IMR-90 (cell line): ENCODE measurements around the gene PRKAG3. TPM values are rescaled to one million over a fixed set of nuclear protein-coding genes. Genes with fewer than 3 reads are reported as not detected.

Source experiments
- ATAC-seq: fragments of 200-7000 bp; cut with Tn5 transposase; 2 replicates; pipeline ENCODE4 v1.9.1; 2020; ENCODE audit warnings: low read depth, mild to moderate bottlenecking, moderate library complexity
- BruUV-seq: library from RNA; stranded (reverse); fragments of 400-500 nt; replicated peaks from 2 replicates; lab custom pipeline; 2021; lab: Mats Ljungman, UMichigan
- CTCF ChIA-PET: fragments of 300-600 bp; formaldehyde crosslinking; extraction: SDS; loops from one replicate; lab custom pipeline; 2021; ENCODE audit warnings: antibody characterized with exemption; lab: Yijun Ruan, JAX
- POLR2A ChIA-PET: fragments of 300-600 bp; sonication (Branson Sonifier 250); formaldehyde crosslinking; loops from one replicate; lab custom pipeline; 2022; ENCODE audit warnings: antibody characterized with exemption; ENCODE audit not compliant: unreplicated experiment; lab: Charles Lee
- DNase-seq: peaks from one replicate; pipeline ENCODE4 v3.0.0; 2013
- H2AFZ ChIP-seq: replicated peaks from 2 replicates; pipeline ENCODE3; 2013; ENCODE audit warnings: low read length, mild to moderate bottlenecking; ENCODE audit not compliant: poor library complexity
- H2AK5ac ChIP-seq: 2 replicates; pipeline ENCODE4 v1.6.1; 2013; ENCODE audit warnings: low read depth, low read length, inconsistent platforms
- H2AK9ac ChIP-seq: replicated peaks from 2 replicates; pipeline ENCODE3; 2013; ENCODE audit warnings: mild to moderate bottlenecking, low read depth, low read length, moderate library complexity; ENCODE audit not compliant: poor library complexity
- H2BK120ac ChIP-seq: 2 replicates; pipeline ENCODE4 v1.6.1; 2013; ENCODE audit warnings: low read depth, low read length, inconsistent platforms
- H2BK15ac ChIP-seq: 3 replicates; pipeline ENCODE4 v1.6.1; 2013; ENCODE audit warnings: low read depth, low read length, inconsistent platforms
- H2BK20ac ChIP-seq: 2 replicates; pipeline ENCODE4 v1.6.1; 2013; ENCODE audit warnings: low read depth, mild to moderate bottlenecking, inconsistent platforms, low read length, moderate library complexity
- H2BK5ac ChIP-seq: 2 replicates; pipeline ENCODE4 v1.6.1; 2013; ENCODE audit warnings: mild to moderate bottlenecking, low read depth, low read length, inconsistent platforms; ENCODE audit not compliant: poor library complexity, severe bottlenecking
- H3K14ac ChIP-seq: replicated peaks from 2 replicates; pipeline ENCODE4 v1.6.1; 2013; ENCODE audit warnings: low read depth, low read length, inconsistent platforms
- H3K18ac ChIP-seq: 2 replicates; pipeline ENCODE4 v1.6.1; 2013; ENCODE audit warnings: low read depth, low read length, control low read depth
- H3K23ac ChIP-seq: 2 replicates; pipeline ENCODE4 v1.6.1; 2013; ENCODE audit warnings: low read depth, low read length, inconsistent platforms
- H3K27ac ChIP-seq: 2 replicates; pipeline ENCODE4 v1.5.1; 2013; ENCODE audit warnings: mild to moderate bottlenecking, control low read depth, low read length; ENCODE audit not compliant: insufficient read depth
- H3K27me3 ChIP-seq: 2 replicates; pipeline ENCODE4 v1.6.1; 2013; ENCODE audit warnings: low read length; ENCODE audit not compliant: control insufficient read depth, insufficient read depth
- H3K36me3 ChIP-seq: 2 replicates; pipeline ENCODE4 v1.6.1; 2013; ENCODE audit warnings: low read length, mixed read lengths; ENCODE audit not compliant: control insufficient read depth, insufficient read depth
- H3K4ac ChIP-seq: 2 replicates; pipeline ENCODE4 v1.6.1; 2013; ENCODE audit warnings: low read depth, low read length, inconsistent platforms
- H3K4me1 ChIP-seq: 2 replicates; pipeline ENCODE4 v1.6.1; 2013; ENCODE audit warnings: low read length, mixed read lengths; ENCODE audit not compliant: control insufficient read depth, insufficient read depth
- H3K4me2 ChIP-seq: 2 replicates; pipeline ENCODE4 v1.6.1; 2013; ENCODE audit warnings: low read depth, mild to moderate bottlenecking, control low read depth, low read length, moderate library complexity
- H3K4me3 ChIP-seq: 2 replicates; pipeline ENCODE4 v1.5.1; 2013; ENCODE audit warnings: low read depth, mild to moderate bottlenecking, control low read depth, low read length, moderate library complexity; ENCODE audit not compliant: insufficient read depth
- H3K56ac ChIP-seq: 2 replicates; pipeline ENCODE4 v1.6.1; 2013; ENCODE audit warnings: low read length, inconsistent platforms; ENCODE audit not compliant: insufficient read depth; ENCODE audit errors: extremely low read depth
- H3K79me1 ChIP-seq, 2 experiments: 2 replicates each; pipeline ENCODE4 v1.6.1; 2013; ENCODE audit warnings: low read length in 2 of 2, inconsistent platforms in 1 of 2, low read depth in 1 of 2
- H3K9ac ChIP-seq: 2 replicates; pipeline ENCODE4 v1.6.1; 2013; ENCODE audit warnings: low read depth, low read length, control low read depth
- H3K9me1 ChIP-seq: 2 replicates; pipeline ENCODE4 v1.6.1; 2013; ENCODE audit warnings: low read length, inconsistent platforms; ENCODE audit not compliant: insufficient read depth
- H3K9me3 ChIP-seq: 2 replicates; pipeline ENCODE4 v1.6.1; 2013; ENCODE audit warnings: low read length; ENCODE audit not compliant: control insufficient read depth, insufficient read depth
- H4K20me1 ChIP-seq: 2 replicates; pipeline ENCODE4 v1.6.1; 2013; ENCODE audit warnings: low read length, inconsistent platforms; ENCODE audit not compliant: insufficient read depth
- H4K5ac ChIP-seq: 2 replicates; pipeline ENCODE4 v1.6.1; 2013; ENCODE audit warnings: mild to moderate bottlenecking, low read depth, low read length, control low read depth
- H4K8ac ChIP-seq, 2 experiments: 2 replicates each; pipeline ENCODE4 v1.6.1; 2013; ENCODE audit warnings: low read depth in 2 of 2, low read length in 2 of 2, control low read depth in 1 of 2, inconsistent platforms in 1 of 2
- H4K91ac ChIP-seq: 2 replicates; pipeline ENCODE4 v1.6.1; 2013; ENCODE audit warnings: low read depth, low read length, inconsistent platforms; ENCODE audit not compliant: insufficient read depth
- BHLHE40 ChIP-seq: fragments of 150-350 bp; IDR thresholded peaks from 2 replicates; pipeline ENCODE4 v1.6.1; 2016; ENCODE audit warnings: mild to moderate bottlenecking, low read depth, low read length
- CEBPB ChIP-seq: IDR thresholded peaks from 2 replicates; pipeline ENCODE4 v1.6.1; 2012; ENCODE audit warnings: low read depth, low read length, improper control_type of control experiment
- MAZ ChIP-seq: IDR thresholded peaks from 2 replicates; pipeline ENCODE4 v1.6.1; 2012; ENCODE audit warnings: low read depth, mild to moderate bottlenecking, low read length, improper control_type of control experiment, moderate library complexity, borderline replicate concordance
- RAD21 ChIP-seq: IDR thresholded peaks from 2 replicates; pipeline ENCODE4 v1.6.1; 2012; ENCODE audit warnings: low read length, improper control_type of control experiment
- WGBS, 2 experiments: methylation state at CpG; one replicate each; pipeline versions ENCODE4 v1.1.5 to v1.1.7; 2013; ENCODE audit warnings: missing lambda C conversion rate in 2 of 2; ENCODE audit not compliant: insufficient read length in 1 of 2; ENCODE audit errors: extremely low coverage in 2 of 2; 5-methylcytosine and 5-hydroxymethylcytosine counted together
- dilution Hi-C: fragments of 300-500 bp; cut with HindIII; formaldehyde crosslinking; loops from one replicate; pipeline ENCODE4 v1.14.3; 2018; ENCODE audit warnings: low sequenced_read_pairs; ENCODE audit not compliant: unreplicated experiment
- in situ Hi-C: fragments of 300-500 bp; cut with MboI; formaldehyde crosslinking; loops from 3 replicates; pipeline ENCODE4 v1.14.3; 2019; ENCODE audit warnings: low sequenced_read_pairs, inconsistent platforms, mixed read lengths
- intact Hi-C: fragments of 100-400 bp; cut with micrococcal nuclease; formaldehyde crosslinking; loops from 2 replicates; pipeline ENCODE4 v1.10.0; 2022
- polyA plus RNA-seq, 3 experiments: library from polyadenylated mRNA; depleted of rRNA; stranded (reverse); fragments of >200 nt; gene quantifications; 2 replicates each; pipeline ENCODE4 v1.2.3, GENCODE V29; 2012; ENCODE audit warnings: low replicate concordance in 1 of 3
- total RNA-seq: library from RNA; depleted of rRNA; stranded (reverse); fragments of >200 nt; gene quantifications from 2 replicates; pipeline ENCODE4 v1.2.3, GENCODE V29; 2012
- TF ChIP-seq, protein P1 (sequence below): fragments of 150-350 bp; IDR thresholded peaks from 2 replicates; pipeline ENCODE4 v1.6.1; 2016; ENCODE audit warnings: low read depth, mild to moderate bottlenecking, low read length, moderate library complexity, borderline replicate concordance

PRKAG3 gene
- total and polyA plus RNA-seq, 2 of the 4 experiments (the other 2 are of a cell fraction): not detected

GRCh38 chr2:218806346-218806978 is 25.1 kb downstream of the PRKAG3 start:
- Histone ChIP-seq H3K14ac (no peak overlapping the region), H3K36me3 (no peaks in the 10 kb centered on the region), H3K79me1 (no peaks in the 10 kb centered on the region; a peak in 1 of 4 replicates), H3K9me3 (no peaks in the 10 kb centered on the region), H2BK120ac (peak overlapping the region; percentile 24; the same call in 1 of the 2 replicates), H2BK15ac (no peak overlapping the region), H3K4me3 (no peak overlapping the region), H2AK9ac (no peak overlapping the region), H3K27ac (peak overlapping the region; percentile 10; the same call in 1 of the 2 replicates), H3K27me3 (no peaks in the 10 kb centered on the region), H3K9me1 (peaks cover 5% of the 10 kb centered on the region; the same call in 1 of the 2 replicates), H3K23ac (no peak overlapping the region), H2BK5ac (peak overlapping the region; percentile 22), H3K4ac (no peak overlapping the region; the same call in 1 of the 2 replicates), H3K18ac (no peak overlapping the region; the same call in 1 of the 2 replicates), H3K9ac (no peak overlapping the region), H4K20me1 (no peaks in the 10 kb centered on the region), H3K4me2 (peak overlapping the region; percentile 2; the same call in 1 of the 2 replicates), H4K5ac (no peak overlapping the region), H2AK5ac (no peak overlapping the region), H3K4me1 (peaks cover 3% of the 10 kb centered on the region), H4K91ac (no peak overlapping the region), H4K8ac (no peak overlapping the region; a peak in 1 of 4 replicates), H2BK20ac (no peak overlapping the region), H2AFZ (peak overlapping the region; percentile 29), H3K56ac (no peak overlapping the region)
- in situ Hi-C loops: no loop called here
- DNase-seq: peak; percentile 96
- ATAC-seq: peak; percentile 93
- intact Hi-C loops: loop anchor here (5.0 kb wide), 1 partner anchor 74 kb away; no protein-coding TSS in a partner anchor
- 0% methylated on average over 1 of the region's 10 CpGs; no CpG with 5 or more reads in 1 of the 2 experiments for WGBS, 2 experiments
- ChIA-PET POLR2A (interaction anchor here (0.6 kb wide), 1 partner anchor 487 kb away, joined by 8 read pairs; no protein-coding TSS in a partner anchor), CTCF (interaction anchor here (0.6 kb wide), 1 partner anchor 99 kb away, joined by 3 read pairs; no protein-coding TSS in a partner anchor)
- dilution Hi-C loops: no loop called here
- TF ChIP-seq BHLHE40: peak; percentile 42
- TF ChIP-seq RAD21: no peak
- TF ChIP-seq CEBPB: peak; percentile 100
- peak; percentile 43; the same call in 1 of the 2 replicates for TF ChIP-seq MAZ
- TF ChIP-seq, protein P1, sequence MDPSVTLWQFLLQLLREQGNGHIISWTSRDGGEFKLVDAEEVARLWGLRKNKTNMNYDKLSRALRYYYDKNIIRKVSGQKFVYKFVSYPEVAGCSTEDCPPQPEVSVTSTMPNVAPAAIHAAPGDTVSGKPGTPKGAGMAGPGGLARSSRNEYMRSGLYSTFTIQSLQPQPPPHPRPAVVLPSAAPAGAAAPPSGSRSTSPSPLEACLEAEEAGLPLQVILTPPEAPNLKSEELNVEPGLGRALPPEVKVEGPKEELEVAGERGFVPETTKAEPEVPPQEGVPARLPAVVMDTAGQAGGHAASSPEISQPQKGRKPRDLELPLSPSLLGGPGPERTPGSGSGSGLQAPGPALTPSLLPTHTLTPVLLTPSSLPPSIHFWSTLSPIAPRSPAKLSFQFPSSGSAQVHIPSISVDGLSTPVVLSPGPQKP: no peak
- BruUV-seq: no TSS peak
